Uterus (tissue), 2 donors: ENCODE measurements around the gene GRIK1.

Source experiments
- CTCF ChIP-seq, 4 experiments: fragments of 200-600 bp in 2 of 4; fragments of 450-650 bp in 2 of 4; sonication (generic) in 2 of 4; IDR thresholded peaks; one replicate each; pipeline ENCODE4 v1.5.1; 2016 to 2019; ENCODE audit warnings: antibody characterized with exemption in 4 of 4, mild to moderate bottlenecking in 2 of 4, moderate library complexity in 1 of 4
- POLR2A ChIP-seq, 2 donors: fragments of 450-650 bp; IDR thresholded peaks; one replicate each; pipeline ENCODE4 v1.6.1; 2016; ENCODE audit warnings: antibody characterized with exemption in 2 of 2, mild to moderate bottlenecking in 1 of 2, moderate library complexity in 1 of 2

DNA sequence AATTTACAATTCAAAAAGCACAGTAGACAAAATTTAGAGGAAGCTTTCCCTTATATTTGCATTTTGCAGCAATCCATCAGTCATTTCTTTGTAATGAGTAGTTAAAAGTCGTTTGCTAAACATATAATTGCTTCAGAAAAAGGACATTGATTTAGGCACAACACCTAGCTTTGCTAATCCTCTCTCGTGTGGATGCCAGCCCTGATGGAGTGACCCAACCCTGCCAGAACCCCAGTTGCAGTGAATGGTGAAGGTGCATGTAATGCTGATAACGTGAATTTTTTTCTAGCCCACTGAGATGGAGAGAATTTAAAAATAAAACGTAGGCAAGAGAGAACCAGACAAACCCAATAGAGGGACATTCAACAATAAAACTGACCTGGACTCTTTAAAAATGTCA, 263.4 kb downstream of the GRIK1 start:
- TF ChIP-seq CTCF (IDR thresholded peaks at IDR 0.05) (no peak), POLR2A (IDR thresholded peaks at IDR 0.05) (no peak)
